ENCODE measurements around the gene AAGAB.

AAGAB gene

GRCh38 chr15:67216859-67217258 lies 37.6 kb downstream of the AAGAB start:
- no peak for DNase-seq (ENCODE audit: low read depth in 1 of 2, low spot score in 1 of 2)
- TF ChIP-seq JUND (IDR thresholded peaks at IDR 0.05; ENCODE audit: low read depth): no peak
- in situ Hi-C loops (cut with HindIII; ENCODE audit: low pct_unique_long_range_greater_than_20kb, low sequenced_read_pairs): no loop called here

DNA sequence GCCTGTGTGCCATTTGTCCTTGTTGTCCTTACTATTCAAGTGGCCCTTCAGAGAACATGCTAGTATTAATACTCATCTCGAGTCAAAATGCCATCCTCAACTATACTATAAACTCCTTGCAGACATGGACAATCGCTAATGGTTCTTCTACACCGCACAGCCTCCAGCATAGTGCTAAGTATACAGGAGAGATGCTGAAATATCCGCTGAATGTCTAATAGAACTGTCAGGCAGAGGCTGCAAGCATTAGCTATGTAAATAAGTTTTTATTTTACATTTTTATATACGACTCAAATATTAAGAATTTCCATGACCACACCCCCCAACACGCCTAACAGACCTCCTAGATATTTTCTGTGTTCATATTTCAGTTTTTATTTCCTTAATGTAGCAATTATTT lies 39.4 kb downstream of the AAGAB start:
- TF ChIP-seq JUND (IDR thresholded peaks at IDR 0.05; ENCODE audit: low read depth): no peak
- no peak for DNase-seq (ENCODE audit: low read depth in 1 of 2, low spot score in 1 of 2)
- in situ Hi-C loops (cut with HindIII; ENCODE audit: low pct_unique_long_range_greater_than_20kb, low sequenced_read_pairs): no loop called here

DNA sequence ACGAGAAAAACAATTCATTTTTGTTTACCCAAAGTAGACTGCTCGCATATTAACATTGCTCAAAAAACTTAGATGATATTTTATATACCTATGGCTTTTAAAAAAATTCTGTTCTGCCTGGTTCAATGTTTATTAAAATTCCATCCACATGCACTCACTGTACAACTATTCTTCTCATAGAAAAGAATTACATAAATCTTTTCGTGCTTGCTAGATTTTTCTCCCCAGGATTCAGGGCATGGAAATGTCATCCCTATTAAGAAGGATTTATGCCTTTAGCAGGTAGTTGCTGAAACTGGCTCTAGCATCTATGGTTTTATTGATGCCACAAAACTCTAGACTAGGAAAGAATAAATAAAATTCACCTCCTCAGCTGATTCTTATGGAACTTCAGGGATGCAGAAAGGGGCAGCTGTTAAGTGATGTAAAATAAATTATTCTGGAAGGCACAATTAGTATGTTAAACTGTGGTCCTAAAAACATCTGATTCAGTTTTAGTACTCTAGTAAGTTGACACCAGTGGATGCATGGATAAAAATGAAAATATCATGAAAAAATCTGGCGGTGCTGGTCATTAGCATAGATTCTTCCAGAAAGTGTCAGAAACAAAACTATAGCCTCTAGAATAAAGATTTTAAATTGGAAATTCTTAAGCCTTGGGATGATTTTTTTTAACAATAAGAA lies 41.6 kb downstream of the AAGAB start:
- in situ Hi-C loops (cut with HindIII; ENCODE audit: low pct_unique_long_range_greater_than_20kb, low sequenced_read_pairs): no loop called here
- TF ChIP-seq JUND (IDR thresholded peaks at IDR 0.05; ENCODE audit: low read depth): no peak
- no peak for DNase-seq (ENCODE audit: low read depth in 1 of 2, low spot score in 1 of 2)

GRCh38 chr15:67210555-67211168 lies 43.8 kb downstream of the AAGAB start:
- in situ Hi-C loops (cut with HindIII; ENCODE audit: low pct_unique_long_range_greater_than_20kb, low sequenced_read_pairs): no loop called here
- no peak for TF ChIP-seq JUND (IDR thresholded peaks at IDR 0.05; ENCODE audit: low read depth)
- no peak for DNase-seq (ENCODE audit: low read depth in 1 of 2, low spot score in 1 of 2)

DNA sequence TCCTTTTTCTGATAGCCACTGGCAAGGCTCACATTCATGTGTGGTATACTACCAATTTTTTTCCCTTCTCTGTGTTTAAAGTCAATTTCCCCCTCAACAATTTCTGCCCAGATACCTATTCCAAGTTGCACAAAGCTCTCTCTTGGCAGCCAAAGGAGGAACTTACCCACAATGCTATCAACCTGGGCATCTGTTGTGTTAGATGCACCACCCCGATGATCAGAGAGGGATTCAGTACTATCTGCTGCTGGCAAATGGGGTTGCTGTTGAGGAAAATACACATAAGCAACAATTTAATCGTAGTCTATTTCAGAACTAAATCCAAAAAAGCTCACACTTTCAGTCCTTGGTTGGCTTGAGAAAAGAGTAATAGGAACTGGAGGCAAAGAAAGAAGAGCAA lies 46.1 kb downstream of the AAGAB start:
- TF ChIP-seq JUND (IDR thresholded peaks at IDR 0.05; ENCODE audit: low read depth): no peak
- in situ Hi-C loops (cut with HindIII; ENCODE audit: low pct_unique_long_range_greater_than_20kb, low sequenced_read_pairs): no loop called here
- DNase-seq (ENCODE audit: low read depth in 1 of 2, low spot score in 1 of 2): no peak

DNA sequence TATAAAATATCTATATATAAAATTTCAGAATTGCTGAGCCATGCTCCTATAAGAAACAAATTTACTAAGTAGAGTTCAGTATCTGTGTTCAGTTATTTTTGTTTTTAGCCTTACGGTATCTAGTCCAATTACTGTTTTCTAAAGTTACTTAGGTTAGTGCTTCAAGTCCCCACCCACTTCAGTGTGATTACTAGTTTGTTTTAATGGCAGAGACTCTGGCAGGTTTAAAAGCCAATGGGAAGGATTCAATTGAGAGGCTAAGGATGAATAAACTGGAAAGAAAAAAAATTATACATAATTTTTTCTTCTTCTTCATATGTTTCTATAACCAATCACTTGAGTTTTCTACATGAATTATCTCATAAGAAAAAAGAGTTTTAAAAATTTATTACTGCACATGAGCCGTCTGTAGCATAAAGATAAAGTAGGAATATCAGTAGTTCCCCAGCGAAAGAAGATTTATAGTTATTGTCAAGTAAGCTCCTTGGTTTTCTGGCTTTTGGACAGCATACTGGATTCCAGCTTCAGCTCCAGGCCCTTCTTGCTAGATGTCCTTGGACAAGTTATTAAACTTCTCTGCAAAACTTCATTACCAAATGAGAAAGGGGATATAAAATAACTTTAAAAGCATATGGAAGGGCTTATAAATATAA lies 46.8 kb downstream of the AAGAB start:
- TF ChIP-seq JUND (IDR thresholded peaks at IDR 0.05; ENCODE audit: low read depth): no peak
- in situ Hi-C loops (cut with HindIII; ENCODE audit: low pct_unique_long_range_greater_than_20kb, low sequenced_read_pairs): no loop called here
- DNase-seq (ENCODE audit: low read depth in 1 of 2, low spot score in 1 of 2): no peak

- in situ Hi-C loops (cut with HindIII; ENCODE audit: low pct_unique_long_range_greater_than_20kb, low sequenced_read_pairs): no loop called here
- no peak for TF ChIP-seq JUND (IDR thresholded peaks at IDR 0.05; ENCODE audit: low read depth)
- no peak for DNase-seq (ENCODE audit: low read depth in 1 of 2, low spot score in 1 of 2)
Observed at GRCh38 chr15:67202991-67203390, 51.5 kb downstream of the AAGAB start.

DNA sequence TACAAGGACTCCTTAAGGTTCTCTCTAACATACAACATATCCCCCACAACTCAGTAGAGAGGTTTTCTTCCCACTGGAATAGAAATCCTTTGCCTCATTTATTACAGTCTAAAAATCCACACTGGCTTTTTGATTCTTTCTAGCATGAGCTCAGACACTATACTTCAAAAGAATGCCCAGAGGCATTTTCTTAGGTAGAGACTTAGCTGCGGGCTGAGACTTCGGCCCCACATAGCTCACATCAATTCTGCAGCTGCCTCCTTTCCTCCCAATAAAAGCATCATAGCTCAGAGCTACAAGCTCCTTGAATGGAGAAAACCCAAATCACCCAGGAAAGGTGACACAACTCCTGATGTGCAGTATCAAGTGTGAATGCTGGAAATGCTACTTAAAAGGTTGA lies 52.4 kb downstream of the AAGAB start:
- DNase-seq (ENCODE audit: low read depth in 1 of 2, low spot score in 1 of 2): no peak
- TF ChIP-seq JUND (IDR thresholded peaks at IDR 0.05; ENCODE audit: low read depth): no peak
- in situ Hi-C loops (cut with HindIII; ENCODE audit: low pct_unique_long_range_greater_than_20kb, low sequenced_read_pairs): no loop called here

- in situ Hi-C loops (cut with HindIII; ENCODE audit: low pct_unique_long_range_greater_than_20kb, low sequenced_read_pairs): no loop called here
- DNase-seq (ENCODE audit: low read depth in 1 of 2, low spot score in 1 of 2): no peak
- no peak for TF ChIP-seq JUND (IDR thresholded peaks at IDR 0.05; ENCODE audit: low read depth)
Observed at GRCh38 chr15:67201136-67201535, 53.3 kb downstream of the AAGAB start.

- in situ Hi-C loops (cut with HindIII; ENCODE audit: low pct_unique_long_range_greater_than_20kb, low sequenced_read_pairs): no loop called here
- no peak for DNase-seq (ENCODE audit: low read depth in 1 of 2, low spot score in 1 of 2)
- no peak for TF ChIP-seq JUND (IDR thresholded peaks at IDR 0.05; ENCODE audit: low read depth)
Observed at GRCh38 chr15:67199881-67200763, 54.3 kb downstream of the AAGAB start.

DNA sequence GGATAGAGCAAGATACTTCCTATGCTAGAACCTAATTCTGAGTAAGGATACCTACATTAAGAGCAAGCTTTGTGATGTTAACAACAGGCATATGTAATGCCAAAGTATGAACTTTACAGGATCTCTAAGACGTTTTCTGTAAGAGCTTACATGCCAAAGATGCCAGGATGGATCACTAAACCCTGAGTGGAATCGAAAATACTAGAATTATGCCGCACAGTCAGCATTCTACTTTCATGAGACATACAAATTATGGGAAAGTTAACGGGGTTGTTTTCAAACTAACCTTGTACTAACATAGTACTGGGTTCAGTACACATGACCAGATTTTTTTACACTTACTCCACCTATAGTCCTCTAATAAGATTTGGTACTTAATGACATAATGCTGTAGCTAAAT lies 55.1 kb downstream of the AAGAB start:
- no peak for TF ChIP-seq JUND (IDR thresholded peaks at IDR 0.05; ENCODE audit: low read depth)
- no peak for DNase-seq (ENCODE audit: low read depth in 1 of 2, low spot score in 1 of 2)
- in situ Hi-C loops (cut with HindIII; ENCODE audit: low pct_unique_long_range_greater_than_20kb, low sequenced_read_pairs): no loop called here

GRCh38 chr15:67198157-67198754 lies 56.2 kb downstream of the AAGAB start:
- no peak for TF ChIP-seq JUND (IDR thresholded peaks at IDR 0.05; ENCODE audit: low read depth)
- in situ Hi-C loops (cut with HindIII; ENCODE audit: low pct_unique_long_range_greater_than_20kb, low sequenced_read_pairs): no loop called here

More at GRCh38 chr15:67198157-67198754, 56.2 kb downstream of the AAGAB start:
- DNase-seq (ENCODE audit: low read depth in 1 of 2, low spot score in 1 of 2): no peak

Data from T47D (cell line).